PC-3 (cell line): ENCODE data around the gene SPACDR. TPM values are rescaled to one million over a fixed set of nuclear protein-coding genes. Genes with fewer than 3 reads are reported as not detected.

Experiments
- ATAC-seq: fragments of 200-7000 bp; cut with Tn5 transposase; 2 replicates; pipeline ENCODE4 v1.9.1; 2020; ENCODE audit warnings: mild to moderate bottlenecking, moderate library complexity
- BruUV-seq: library from RNA; stranded (reverse); fragments of 400-500 nt; replicated peaks from 2 replicates; lab custom pipeline; 2021; lab: Mats Ljungman, UMichigan
- CTCF ChIA-PET: fragments of 300-600 bp; sonication (Branson Sonifier 250); formaldehyde crosslinking; loops from one replicate; lab custom pipeline; 2022; ENCODE audit warnings: antibody characterized with exemption; lab: Charles Lee
- POLR2A ChIA-PET: fragments of 300-600 bp; sonication (Branson Sonifier 250); formaldehyde crosslinking; loops from one replicate; lab custom pipeline; 2022; ENCODE audit warnings: antibody characterized with exemption; ENCODE audit not compliant: unreplicated experiment; lab: Charles Lee
- DNase-seq: peaks from one replicate; pipeline ENCODE4 v3.0.0-alpha.2; 2015
- H2AFZ ChIP-seq: fragments of 300-600 bp; sonication (generic); 2 replicates; pipeline ENCODE4 v1.6.0; 2016; ENCODE audit warnings: antibody characterized with exemption, low read length
- H3F3A ChIP-seq: fragments of 300-600 bp; sonication (generic); one replicate; pipeline ENCODE4 v1.6.0; 2017; ENCODE audit warnings: antibody characterized with exemption, low read length, control low read depth, mild to moderate bottlenecking; ENCODE audit not compliant: unreplicated experiment
- H3K27ac ChIP-seq: fragments of 300-600 bp; sonication (generic); 2 replicates; pipeline ENCODE4 v1.5.1; 2016; ENCODE audit warnings: mild to moderate bottlenecking, low read length
- H3K27me3 ChIP-seq: fragments of 300-600 bp; sonication (generic); 2 replicates; pipeline ENCODE4 v1.6.1; 2016; ENCODE audit warnings: low read length, mixed read lengths
- H3K36me3 ChIP-seq: fragments of 300-600 bp; sonication (generic); 2 replicates; pipeline ENCODE4 v1.6.1; 2016; ENCODE audit warnings: low read depth, mixed run types, low read length, mixed read lengths
- H3K4me1 ChIP-seq: fragments of 300-600 bp; sonication (generic); 2 replicates; pipeline ENCODE4 v1.5.1; 2016; ENCODE audit warnings: low read length; ENCODE audit not compliant: insufficient read depth
- H3K4me2 ChIP-seq: fragments of 300-600 bp; sonication (generic); 2 replicates; pipeline ENCODE4 v1.6.0; 2016; ENCODE audit warnings: low read length
- H3K4me3 ChIP-seq: fragments of 300-600 bp; sonication (generic); 2 replicates; pipeline ENCODE4 v1.5.1; 2016; ENCODE audit warnings: mild to moderate bottlenecking, low read length, mixed read lengths
- H3K79me2 ChIP-seq: fragments of 300-600 bp; sonication (generic); 2 replicates; pipeline ENCODE4 v1.6.1; 2017; ENCODE audit warnings: low read length, mixed read lengths
- H3K9ac ChIP-seq: fragments of 300-600 bp; sonication (generic); 2 replicates; pipeline ENCODE4 v1.6.0; 2016; ENCODE audit warnings: mild to moderate bottlenecking, low read length
- H3K9me2 ChIP-seq: fragments of 300-600 bp; sonication (generic); replicated peaks from 2 replicates; pipeline ENCODE4 v1.6.1; 2016; ENCODE audit warnings: mixed run types, low read length, mixed read lengths
- H3K9me3 ChIP-seq: fragments of 300-600 bp; sonication (generic); 2 replicates; pipeline ENCODE4 v1.6.1; 2016; ENCODE audit warnings: low read length, mixed read lengths
- H4K20me1 ChIP-seq: fragments of 300-600 bp; sonication (generic); 2 replicates; pipeline ENCODE4 v1.6.1; 2016; ENCODE audit warnings: low read length, mixed read lengths
- EZH2 ChIP-seq: fragments of 300-600 bp; sonication (generic); IDR thresholded peaks from one replicate; pipeline ENCODE4 v1.6.1; 2017; ENCODE audit warnings: antibody characterized with exemption, mild to moderate bottlenecking, low read length; ENCODE audit not compliant: unreplicated experiment
- EZH2phosphoT487 ChIP-seq: fragments of 300-600 bp; sonication (generic); IDR thresholded peaks from 2 replicates; pipeline ENCODE4 v1.6.1; 2018; ENCODE audit warnings: mild to moderate bottlenecking, antibody characterized with exemption, low read length, borderline replicate concordance
- intact Hi-C: fragments of 100-400 bp; cut with micrococcal nuclease; formaldehyde crosslinking; loops from 2 replicates; pipeline ENCODE4 v1.9.0; 2023
- total RNA-seq: library from RNA; depleted of rRNA; stranded (reverse); fragments of >200 nt; gene quantifications from 2 replicates; pipeline ENCODE4 v1.2.3, GENCODE V29; 2014
- TF ChIP-seq, protein P1 (sequence below): fragments of 300-600 bp; sonication (generic); conservative IDR thresholded peaks from 2 replicates; pipeline ENCODE4 v1.5.1; 2017; ENCODE audit warnings: antibody characterized with exemption, low read depth, mild to moderate bottlenecking, low read length

The SPACDR gene
- total RNA-seq, 1 experiment from 2014 or later = 0.11 TPM

GRCh38 chr7:100489824-100490223 is 25.8 kb upstream of the SPACDR start:
- no peaks in the 10 kb centered on the region for H3K27me3 ChIP-seq
- no peak overlapping the region for H2AFZ ChIP-seq
- CTCF ChIA-PET = no interaction called here
- no peak overlapping the region for H3K27ac ChIP-seq
- H4K20me1 ChIP-seq = no peaks in the 10 kb centered on the region
- no peak overlapping the region for H3K4me3 ChIP-seq
- BruUV-seq = no TSS peak
- no peaks in the 10 kb centered on the region for H3K79me2 ChIP-seq
- no peaks in the 10 kb centered on the region for H3K9me2 ChIP-seq
- ATAC-seq (no peak; the same call in 1 of the 2 replicates), DNase-seq (peak; percentile 35)
- no peak overlapping the region for H3K9ac ChIP-seq
- H3K4me2 ChIP-seq = no peak overlapping the region
- no peaks in the 10 kb centered on the region for H3F3A ChIP-seq
- no peaks in the 10 kb centered on the region for H3K36me3 ChIP-seq
- intact Hi-C loops = no loop called here
- no peaks in the 10 kb centered on the region for H3K9me3 ChIP-seq
- TF ChIP-seq, protein P1, sequence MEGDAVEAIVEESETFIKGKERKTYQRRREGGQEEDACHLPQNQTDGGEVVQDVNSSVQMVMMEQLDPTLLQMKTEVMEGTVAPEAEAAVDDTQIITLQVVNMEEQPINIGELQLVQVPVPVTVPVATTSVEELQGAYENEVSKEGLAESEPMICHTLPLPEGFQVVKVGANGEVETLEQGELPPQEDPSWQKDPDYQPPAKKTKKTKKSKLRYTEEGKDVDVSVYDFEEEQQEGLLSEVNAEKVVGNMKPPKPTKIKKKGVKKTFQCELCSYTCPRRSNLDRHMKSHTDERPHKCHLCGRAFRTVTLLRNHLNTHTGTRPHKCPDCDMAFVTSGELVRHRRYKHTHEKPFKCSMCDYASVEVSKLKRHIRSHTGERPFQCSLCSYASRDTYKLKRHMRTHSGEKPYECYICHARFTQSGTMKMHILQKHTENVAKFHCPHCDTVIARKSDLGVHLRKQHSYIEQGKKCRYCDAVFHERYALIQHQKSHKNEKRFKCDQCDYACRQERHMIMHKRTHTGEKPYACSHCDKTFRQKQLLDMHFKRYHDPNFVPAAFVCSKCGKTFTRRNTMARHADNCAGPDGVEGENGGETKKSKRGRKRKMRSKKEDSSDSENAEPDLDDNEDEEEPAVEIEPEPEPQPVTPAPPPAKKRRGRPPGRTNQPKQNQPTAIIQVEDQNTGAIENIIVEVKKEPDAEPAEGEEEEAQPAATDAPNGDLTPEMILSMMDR = no peak
- TF ChIP-seq EZH2phosphoT487 (no peak), EZH2 (no peak)
- POLR2A ChIA-PET = no interaction called here
- no peaks in the 10 kb centered on the region for H3K4me1 ChIP-seq

DNA sequence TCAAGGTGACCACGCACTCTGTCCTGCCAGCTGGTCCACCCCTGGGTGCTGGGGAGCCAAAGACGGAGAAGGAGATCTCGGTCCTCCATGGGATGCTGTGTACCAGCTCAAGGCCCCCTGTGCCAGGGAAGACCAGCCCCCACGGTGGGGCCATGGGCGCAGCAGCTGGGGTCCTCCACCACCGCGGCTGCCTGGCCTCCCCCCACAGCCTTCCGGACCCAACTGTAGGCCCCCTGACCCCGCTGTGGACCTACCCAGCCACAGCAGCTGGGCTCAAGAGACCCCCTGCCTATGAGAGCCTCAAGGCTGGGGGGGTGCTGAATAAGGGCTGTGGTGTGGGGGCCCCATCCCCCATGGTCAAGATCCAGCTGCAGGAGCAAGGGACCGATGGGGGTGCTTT is 25.1 kb upstream of the SPACDR start:
- Histone ChIP-seq H3F3A (no peaks in the 10 kb centered on the region), H3K27ac (no peak overlapping the region), H3K27me3 (no peaks in the 10 kb centered on the region), H3K9ac (no peak overlapping the region), H3K79me2 (no peaks in the 10 kb centered on the region), H3K4me3 (no peak overlapping the region), H3K36me3 (no peaks in the 10 kb centered on the region), H3K4me2 (no peak overlapping the region), H3K9me2 (no peaks in the 10 kb centered on the region), H4K20me1 (no peaks in the 10 kb centered on the region), H2AFZ (no peak overlapping the region), H3K4me1 (no peaks in the 10 kb centered on the region), H3K9me3 (no peaks in the 10 kb centered on the region)
- ATAC-seq (no peak), DNase-seq (no peak)
- intact Hi-C loops = no loop called here
- BruUV-seq = no TSS peak
- CTCF ChIA-PET = no interaction called here
- POLR2A ChIA-PET = no interaction called here
- no peak for TF ChIP-seq EZH2phosphoT487
- TF ChIP-seq, protein P1 = no peak
- no peak for TF ChIP-seq EZH2

- Histone ChIP-seq H3K4me1 (no peaks in the 10 kb centered on the region), H3K9ac (no peak overlapping the region), H3K36me3 (no peaks in the 10 kb centered on the region), H3K27me3 (no peaks in the 10 kb centered on the region), H4K20me1 (no peaks in the 10 kb centered on the region), H3K27ac (no peak overlapping the region), H3K4me3 (no peak overlapping the region), H3K79me2 (no peaks in the 10 kb centered on the region), H2AFZ (no peak overlapping the region), H3K9me2 (no peaks in the 10 kb centered on the region), H3K4me2 (no peak overlapping the region), H3K9me3 (no peaks in the 10 kb centered on the region), H3F3A (no peaks in the 10 kb centered on the region)
- ChIA-PET POLR2A (no interaction called here), CTCF (no interaction called here)
- ATAC-seq (no peak), DNase-seq (no peak)
- TF ChIP-seq EZH2 (no peak), EZH2phosphoT487 (no peak)
- TF ChIP-seq, protein P1 = no peak
- BruUV-seq = no TSS peak
- intact Hi-C loops = no loop called here
These were observed 24.5 kb upstream of the SPACDR start for GRCh38 chr7:100488333-100489095.
